Astrocyte (in vitro differentiated cells and primary cell): Measurements from ENCODE around the gene FHOD1. TPM values are rescaled to one million over a fixed set of nuclear protein-coding genes. Genes with fewer than 3 reads are reported as not detected.
A peak's percentile ranks its signal among the peaks of the same experiment; 100 is the strongest.

ENCODE experiments used
- DNase-seq: peaks from one replicate; pipeline ENCODE4 v3.0.0-alpha.2; 2010; ENCODE audit warnings: low read depth
- FAIRE-seq: peaks from 2 replicates; lab custom pipeline; 2011; peaks lifted over from hg19 to GRCh38; lab: Jason Lieb, UNC
- H2AFZ ChIP-seq: 2 replicates; pipeline ENCODE4 v1.6.0; 2012; ENCODE audit warnings: low read depth, low read length, inconsistent platforms
- H3K27ac ChIP-seq: 2 replicates; pipeline ENCODE4 v1.5.1; 2011; ENCODE audit warnings: low read depth, low read length, inconsistent platforms
- H3K27me3 ChIP-seq: 2 replicates; pipeline ENCODE4 v1.6.0; 2011; ENCODE audit warnings: low read length, inconsistent platforms; ENCODE audit not compliant: insufficient read depth
- H3K36me3 ChIP-seq: 2 replicates; pipeline ENCODE4 v1.5.1; 2011; ENCODE audit warnings: low read length, inconsistent platforms; ENCODE audit not compliant: insufficient read depth
- H3K4me1 ChIP-seq: 2 replicates; pipeline ENCODE4 v1.5.1; 2011; ENCODE audit warnings: low read length, inconsistent platforms; ENCODE audit not compliant: insufficient read depth
- H3K4me2 ChIP-seq: 2 replicates; pipeline ENCODE4 v1.6.0; 2012; ENCODE audit warnings: low read length, inconsistent platforms
- H3K4me3 ChIP-seq: 2 replicates; pipeline ENCODE4 v1.5.1; 2011; ENCODE audit warnings: low read depth, mild to moderate bottlenecking, low read length, inconsistent platforms; ENCODE audit not compliant: insufficient read depth
- H3K79me2 ChIP-seq: 2 replicates; pipeline ENCODE4 v1.6.0; 2012; ENCODE audit warnings: mild to moderate bottlenecking, low read length, inconsistent platforms; ENCODE audit not compliant: insufficient read depth
- H3K9ac ChIP-seq: 2 replicates; pipeline ENCODE4 v1.6.0; 2012; ENCODE audit warnings: mild to moderate bottlenecking, low read length, inconsistent platforms
- H3K9me3 ChIP-seq: 2 replicates; pipeline ENCODE4 v1.5.1; 2012; ENCODE audit warnings: low read depth, mild to moderate bottlenecking, low read length, inconsistent platforms; ENCODE audit not compliant: insufficient read depth
- H4K20me1 ChIP-seq: 2 replicates; pipeline ENCODE4 v1.6.0; 2012; ENCODE audit warnings: low read length, inconsistent platforms; ENCODE audit not compliant: insufficient read depth
- H3K27ac Mint-ChIP-seq: one replicate; pipeline ENCODE4 v1.8.0; 2021; ENCODE audit warnings: mild to moderate bottlenecking, mixed read lengths; ENCODE audit not compliant: unreplicated experiment
- H3K27me3 Mint-ChIP-seq: one replicate; pipeline ENCODE4 v1.8.0; 2021; ENCODE audit warnings: low read depth, mixed read lengths; ENCODE audit not compliant: unreplicated experiment
- H3K36me3 Mint-ChIP-seq: one replicate; pipeline ENCODE4 v1.8.0; 2021; ENCODE audit warnings: low read depth, mixed read lengths; ENCODE audit not compliant: unreplicated experiment
- H3K4me1 Mint-ChIP-seq: one replicate; pipeline ENCODE4 v1.8.0; 2021; ENCODE audit warnings: low read depth, mixed read lengths; ENCODE audit not compliant: unreplicated experiment
- H3K4me3 Mint-ChIP-seq: one replicate; pipeline ENCODE4 v1.8.0; 2021; ENCODE audit warnings: mild to moderate bottlenecking, moderate library complexity, mixed read lengths; ENCODE audit not compliant: unreplicated experiment
- H3K9me3 Mint-ChIP-seq: one replicate; pipeline ENCODE4 v1.8.0; 2021; ENCODE audit warnings: mild to moderate bottlenecking, mixed read lengths; ENCODE audit not compliant: unreplicated experiment
- EZH2 ChIP-seq: IDR thresholded peaks from 2 replicates; pipeline ENCODE4 v1.6.1; 2012; ENCODE audit warnings: mild to moderate bottlenecking, low read length, inconsistent platforms; ENCODE audit not compliant: insufficient read depth
- total RNA-seq: library from RNA; stranded (reverse); gene quantifications from 2 replicates; pipeline ENCODE4 v1.2.1, GENCODE V29; 2021
- TF ChIP-seq, protein P1 (sequence below): IDR thresholded peaks from 2 replicates; pipeline ENCODE4 v1.5.1; 2011; ENCODE audit warnings: low read depth, mild to moderate bottlenecking, inconsistent platforms, low read length, moderate library complexity; ENCODE audit not compliant: insufficient read depth

FHOD1 gene
- total RNA-seq, 1 donor from 2014 or later, result 38.1 TPM

DNA sequence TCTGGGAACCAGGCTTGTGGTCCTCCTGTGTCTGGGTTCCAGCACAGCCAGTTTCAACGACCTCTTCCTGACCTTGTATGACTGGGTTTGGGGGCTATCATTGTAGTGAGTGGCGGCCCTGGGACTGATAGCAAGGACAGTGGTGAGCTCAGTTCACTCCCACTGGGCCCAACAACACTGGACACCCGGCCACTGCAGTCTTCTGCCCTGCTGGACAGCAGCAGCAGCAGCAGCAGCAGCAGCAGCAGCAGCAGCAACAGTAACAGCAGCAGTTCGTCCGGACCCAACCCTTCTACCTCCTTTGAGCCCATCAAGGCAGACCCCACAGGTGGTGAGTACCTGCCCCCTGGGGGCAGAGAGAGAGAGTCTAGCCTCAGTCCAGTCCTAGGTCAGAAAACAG is 51.6 kb downstream of the FHOD1 start:
- peaks cover 40% of the 10 kb centered on the region for H3K79me2 ChIP-seq
- no peak overlapping the region for H3K27ac Mint-ChIP-seq
- H3K36me3 Mint-ChIP-seq, result peaks cover 22% of the 10 kb centered on the region
- no peak overlapping the region for H3K4me2 ChIP-seq
- H3K36me3 ChIP-seq, result peaks cover 35% of the 10 kb centered on the region
- H3K9me3 Mint-ChIP-seq, result no peaks in the 10 kb centered on the region
- no peaks in the 10 kb centered on the region for H3K27me3 ChIP-seq
- no peaks in the 10 kb centered on the region for H3K27me3 Mint-ChIP-seq
- H3K27ac ChIP-seq, result no peak overlapping the region
- H3K4me1 ChIP-seq, result peaks cover 15% of the 10 kb centered on the region
- H2AFZ ChIP-seq, result no peak overlapping the region
- FAIRE-seq, result no peak
- H3K9ac ChIP-seq, result no peak overlapping the region
- DNase-seq, result no peak
- peaks cover 66% of the 10 kb centered on the region for H4K20me1 ChIP-seq
- no peak overlapping the region for H3K4me3 ChIP-seq
- H3K4me1 Mint-ChIP-seq, result peaks cover 16% of the 10 kb centered on the region
- peak overlapping the region; percentile 5 for H3K4me3 Mint-ChIP-seq
- H3K9me3 ChIP-seq, result no peaks in the 10 kb centered on the region
- TF ChIP-seq, protein P1, sequence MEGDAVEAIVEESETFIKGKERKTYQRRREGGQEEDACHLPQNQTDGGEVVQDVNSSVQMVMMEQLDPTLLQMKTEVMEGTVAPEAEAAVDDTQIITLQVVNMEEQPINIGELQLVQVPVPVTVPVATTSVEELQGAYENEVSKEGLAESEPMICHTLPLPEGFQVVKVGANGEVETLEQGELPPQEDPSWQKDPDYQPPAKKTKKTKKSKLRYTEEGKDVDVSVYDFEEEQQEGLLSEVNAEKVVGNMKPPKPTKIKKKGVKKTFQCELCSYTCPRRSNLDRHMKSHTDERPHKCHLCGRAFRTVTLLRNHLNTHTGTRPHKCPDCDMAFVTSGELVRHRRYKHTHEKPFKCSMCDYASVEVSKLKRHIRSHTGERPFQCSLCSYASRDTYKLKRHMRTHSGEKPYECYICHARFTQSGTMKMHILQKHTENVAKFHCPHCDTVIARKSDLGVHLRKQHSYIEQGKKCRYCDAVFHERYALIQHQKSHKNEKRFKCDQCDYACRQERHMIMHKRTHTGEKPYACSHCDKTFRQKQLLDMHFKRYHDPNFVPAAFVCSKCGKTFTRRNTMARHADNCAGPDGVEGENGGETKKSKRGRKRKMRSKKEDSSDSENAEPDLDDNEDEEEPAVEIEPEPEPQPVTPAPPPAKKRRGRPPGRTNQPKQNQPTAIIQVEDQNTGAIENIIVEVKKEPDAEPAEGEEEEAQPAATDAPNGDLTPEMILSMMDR, result no peak
- TF ChIP-seq EZH2, result no peak

- Mint-ChIP-seq H3K4me1 (peaks cover 16% of the 10 kb centered on the region), H3K36me3 (peaks cover 22% of the 10 kb centered on the region), H3K9me3 (no peaks in the 10 kb centered on the region), H3K4me3 (peak overlapping the region; percentile 93), H3K27me3 (no peaks in the 10 kb centered on the region), H3K27ac (no peak overlapping the region)
- peaks cover 35% of the 10 kb centered on the region for H3K36me3 ChIP-seq
- H3K4me2 ChIP-seq, result peak overlapping the region; percentile 95
- H3K79me2 ChIP-seq, result peaks cover 40% of the 10 kb centered on the region
- DNase-seq (no peak), FAIRE-seq (no peak)
- TF ChIP-seq, protein P1, result no peak
- no peak for TF ChIP-seq EZH2
- no peak overlapping the region for H3K27ac ChIP-seq
- H2AFZ ChIP-seq, result no peak overlapping the region
- no peak overlapping the region for H3K4me3 ChIP-seq
- H4K20me1 ChIP-seq, result peaks cover 60% of the 10 kb centered on the region
- H3K9ac ChIP-seq, result peak overlapping the region; percentile 93
- no peaks in the 10 kb centered on the region for H3K27me3 ChIP-seq
- no peaks in the 10 kb centered on the region for H3K9me3 ChIP-seq
- H3K4me1 ChIP-seq, result peaks cover 15% of the 10 kb centered on the region
Measured at GRCh38 chr16:67194260-67194659, 53.0 kb downstream of the FHOD1 start.

DNA sequence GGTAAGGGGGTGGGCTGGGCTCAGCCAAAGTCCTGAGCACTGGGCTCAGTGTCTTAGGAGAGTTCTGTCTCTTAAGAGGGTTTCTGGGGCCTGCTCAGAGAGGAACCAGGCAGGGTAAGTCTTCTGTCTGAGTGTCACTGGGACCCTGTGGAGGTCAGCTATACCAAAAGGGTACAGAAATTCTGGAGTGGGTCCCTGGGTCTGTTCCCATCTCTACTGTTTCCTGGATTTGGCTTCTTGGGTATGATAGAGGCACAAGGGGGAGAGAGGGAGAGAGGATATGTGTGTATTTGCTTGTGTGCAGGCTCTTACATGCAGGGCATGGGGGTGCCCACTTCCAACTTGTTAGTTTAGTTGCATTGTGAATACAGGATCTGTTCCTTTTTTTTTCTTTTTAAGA is 53.7 kb downstream of the FHOD1 start:
- Mint-ChIP-seq H3K9me3 (no peaks in the 10 kb centered on the region), H3K4me3 (peak overlapping the region; percentile 93), H3K36me3 (peaks cover 22% of the 10 kb centered on the region), H3K27ac (peak overlapping the region; percentile 58), H3K4me1 (peaks cover 16% of the 10 kb centered on the region), H3K27me3 (no peaks in the 10 kb centered on the region)
- peaks cover 35% of the 10 kb centered on the region for H3K36me3 ChIP-seq
- H4K20me1 ChIP-seq, result peaks cover 59% of the 10 kb centered on the region
- no peaks in the 10 kb centered on the region for H3K9me3 ChIP-seq
- FAIRE-seq, result no peak
- H3K79me2 ChIP-seq, result peaks cover 40% of the 10 kb centered on the region
- H2AFZ ChIP-seq, result no peak overlapping the region
- H3K4me3 ChIP-seq, result peak overlapping the region; percentile 13
- TF ChIP-seq EZH2, result no peak
- TF ChIP-seq, protein P1, result no peak
- peak overlapping the region; percentile 95 for H3K4me2 ChIP-seq
- DNase-seq, result no peak
- no peak overlapping the region for H3K27ac ChIP-seq
- H3K9ac ChIP-seq, result peak overlapping the region; percentile 93
- peaks cover 15% of the 10 kb centered on the region for H3K4me1 ChIP-seq
- H3K27me3 ChIP-seq, result no peaks in the 10 kb centered on the region
